IMR-90 (cell line): ENCODE measurements around the gene RAP1GAP.

Source experiments
- BHLHE40 ChIP-seq: fragments of 150-350 bp; IDR thresholded peaks from 2 replicates; pipeline ENCODE4 v1.6.1; 2016; ENCODE audit warnings: mild to moderate bottlenecking, low read depth, low read length
- CEBPB ChIP-seq: IDR thresholded peaks from 2 replicates; pipeline ENCODE4 v1.6.1; 2012; ENCODE audit warnings: low read depth, low read length, improper control_type of control experiment
- CHD1 ChIP-seq: IDR thresholded peaks from 2 replicates; pipeline ENCODE4 v1.6.1; 2012; ENCODE audit warnings: low read depth, low read length, improper control_type of control experiment
- FOS ChIP-seq: fragments of 150-350 bp; IDR thresholded peaks from 2 replicates; pipeline ENCODE4 v1.6.1; 2016; ENCODE audit warnings: low read depth, low read length
- MXI1 ChIP-seq: IDR thresholded peaks from 2 replicates; pipeline ENCODE4 v1.6.1; 2012; ENCODE audit warnings: low read depth, mild to moderate bottlenecking, low read length, moderate library complexity, borderline replicate concordance
- POLR2A ChIP-seq: IDR thresholded peaks from 2 replicates; pipeline ENCODE4 v1.6.1; 2012; ENCODE audit warnings: mild to moderate bottlenecking, low read depth, low read length
- RAD21 ChIP-seq: IDR thresholded peaks from 2 replicates; pipeline ENCODE4 v1.6.1; 2012; ENCODE audit warnings: low read length, improper control_type of control experiment
- RFX5 ChIP-seq: IDR thresholded peaks from 2 replicates; pipeline ENCODE4 v1.8.0; 2012; ENCODE audit warnings: low read depth, mild to moderate bottlenecking, low read length, moderate library complexity
- SMC3 ChIP-seq: fragments of 150-350 bp; IDR thresholded peaks from 2 replicates; pipeline ENCODE4 v1.6.1; 2016; ENCODE audit warnings: low read depth, mild to moderate bottlenecking, antibody characterized with exemption, low read length, moderate library complexity
- TF ChIP-seq, protein P1 (sequence below): conservative IDR thresholded peaks from 2 replicates; pipeline ENCODE4 v1.5.1; 2012; ENCODE audit warnings: mild to moderate bottlenecking, low read depth, low read length, improper control_type of control experiment

DNA sequence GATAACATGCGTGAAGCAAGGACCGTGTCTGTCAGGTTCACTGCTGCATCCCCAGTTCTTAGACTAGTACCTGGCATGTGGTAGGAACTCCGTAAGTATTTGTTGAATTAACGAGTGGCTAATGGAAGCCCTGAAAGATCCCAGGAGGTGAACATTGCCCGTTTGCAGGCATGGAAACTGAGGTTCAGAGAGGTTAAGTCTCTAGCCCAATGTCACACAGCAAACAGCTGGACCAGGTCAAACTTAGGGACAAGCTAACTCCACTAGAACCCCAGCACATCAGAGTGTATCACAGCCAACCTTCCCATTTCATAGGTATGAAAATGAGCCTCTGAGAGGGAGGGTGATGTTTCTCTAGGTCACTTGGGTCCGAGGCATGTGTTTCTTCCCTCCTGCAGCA lies 27.6 kb downstream of the RAP1GAP start:
- TF ChIP-seq, protein P1, sequence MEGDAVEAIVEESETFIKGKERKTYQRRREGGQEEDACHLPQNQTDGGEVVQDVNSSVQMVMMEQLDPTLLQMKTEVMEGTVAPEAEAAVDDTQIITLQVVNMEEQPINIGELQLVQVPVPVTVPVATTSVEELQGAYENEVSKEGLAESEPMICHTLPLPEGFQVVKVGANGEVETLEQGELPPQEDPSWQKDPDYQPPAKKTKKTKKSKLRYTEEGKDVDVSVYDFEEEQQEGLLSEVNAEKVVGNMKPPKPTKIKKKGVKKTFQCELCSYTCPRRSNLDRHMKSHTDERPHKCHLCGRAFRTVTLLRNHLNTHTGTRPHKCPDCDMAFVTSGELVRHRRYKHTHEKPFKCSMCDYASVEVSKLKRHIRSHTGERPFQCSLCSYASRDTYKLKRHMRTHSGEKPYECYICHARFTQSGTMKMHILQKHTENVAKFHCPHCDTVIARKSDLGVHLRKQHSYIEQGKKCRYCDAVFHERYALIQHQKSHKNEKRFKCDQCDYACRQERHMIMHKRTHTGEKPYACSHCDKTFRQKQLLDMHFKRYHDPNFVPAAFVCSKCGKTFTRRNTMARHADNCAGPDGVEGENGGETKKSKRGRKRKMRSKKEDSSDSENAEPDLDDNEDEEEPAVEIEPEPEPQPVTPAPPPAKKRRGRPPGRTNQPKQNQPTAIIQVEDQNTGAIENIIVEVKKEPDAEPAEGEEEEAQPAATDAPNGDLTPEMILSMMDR, result no peak
- TF ChIP-seq POLR2A (no peak), MXI1 (no peak), CHD1 (no peak), RAD21 (no peak), SMC3 (no peak), CEBPB (no peak), FOS (no peak), RFX5 (no peak), BHLHE40 (no peak)
